HT1080 (cell line): ENCODE measurements around the gene RBM17. TPM values are rescaled to one million over a fixed set of nuclear protein-coding genes. Genes with fewer than 3 reads are reported as not detected.
"Not testable (repeated sequence)": the region's sequence is repeated elsewhere in the genome, so short reads cannot be mapped to it uniquely, and the experiment has no call there.

ENCODE experiments used
- DNase-seq: peaks from one replicate; pipeline ENCODE4 v3.0.0-alpha.2; 2015; ENCODE audit warnings: low read depth
- total RNA-seq: library from RNA; depleted of rRNA; stranded (reverse); fragments of >200 nt; shearing (Covaris generic); gene quantifications from 2 replicates; pipeline ENCODE4 v1.2.3, GENCODE V29; 2014

RBM17 gene
- total RNA-seq, 1 experiment from 2014 or later: 49.6 TPM

DNA sequence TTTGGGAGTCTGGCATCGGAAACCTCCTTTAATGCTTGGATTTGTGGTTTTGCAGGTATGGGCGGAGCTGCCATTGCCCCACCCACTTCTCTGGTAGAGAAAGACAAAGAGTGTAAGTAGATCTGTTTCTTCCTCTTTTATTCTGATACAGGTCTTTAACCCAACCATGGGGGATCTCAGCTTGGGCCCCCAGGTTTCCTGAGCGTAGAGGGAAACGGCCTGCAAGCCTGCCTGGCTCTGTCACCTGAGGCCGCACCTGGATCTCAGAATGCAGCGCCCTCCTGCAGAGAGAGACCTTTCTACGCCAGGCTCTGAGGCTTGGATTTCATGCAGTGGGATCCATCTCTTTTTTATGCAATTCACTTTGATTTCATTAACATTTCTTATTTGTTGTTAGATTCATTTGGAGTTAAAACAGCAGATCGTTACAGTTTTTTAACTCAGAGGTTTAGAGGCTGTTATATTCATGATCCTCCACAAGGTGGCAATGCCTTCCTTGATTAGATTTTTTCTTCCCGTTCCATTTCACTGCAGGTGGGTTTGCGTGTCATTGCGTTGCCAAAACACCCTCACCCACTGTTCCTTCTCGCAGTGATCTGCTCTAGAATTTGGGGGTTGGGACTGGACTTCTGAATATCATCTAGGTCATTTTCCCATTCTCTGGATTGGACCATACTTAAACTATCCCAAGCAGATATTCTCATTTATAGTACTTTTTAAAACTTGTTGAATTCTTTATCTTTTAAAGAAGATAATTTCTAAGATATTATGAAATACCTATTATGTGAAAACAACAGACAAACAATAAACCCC, 20.0 kb downstream of the RBM17 start:
- peak; percentile 49 for DNase-seq

GRCh38 chr10:6109444-6109775, 20.6 kb downstream of the RBM17 start:
- no peak for DNase-seq

GRCh38 chr10:6110136-6110535, 21.3 kb downstream of the RBM17 start:
- no peak for DNase-seq

GRCh38 chr10:6112893-6113292, 24.1 kb downstream of the RBM17 start:
- DNase-seq: no peak

GRCh38 chr10:6114299-6114698, 25.5 kb downstream of the RBM17 start:
- no peak for DNase-seq

DNA sequence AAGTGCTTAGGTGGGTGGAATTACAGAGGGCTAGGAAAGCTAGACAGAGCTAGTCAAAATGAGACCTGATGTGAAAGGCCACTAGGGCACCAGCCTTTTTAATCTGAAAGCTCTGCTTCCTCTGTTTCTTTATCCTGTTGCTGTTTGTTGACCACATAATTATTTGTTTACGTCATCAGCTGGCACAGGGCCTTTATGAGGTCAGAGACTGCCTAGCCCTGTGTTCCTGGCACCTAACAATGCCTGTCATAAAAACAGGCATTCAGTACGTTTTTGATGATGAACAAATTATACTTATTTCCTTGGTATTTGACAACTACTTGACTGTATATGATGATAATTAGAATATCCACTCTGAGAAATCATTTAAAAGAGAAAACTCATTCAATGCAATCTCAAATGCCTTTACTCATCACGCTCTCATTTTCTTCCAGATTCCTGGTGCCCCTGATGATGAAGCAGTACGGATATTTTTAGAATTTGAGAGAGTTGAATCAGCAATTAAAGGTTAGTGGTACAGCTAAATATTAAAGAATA, 26.0 kb downstream of the RBM17 start:
- DNase-seq: no peak

DNA sequence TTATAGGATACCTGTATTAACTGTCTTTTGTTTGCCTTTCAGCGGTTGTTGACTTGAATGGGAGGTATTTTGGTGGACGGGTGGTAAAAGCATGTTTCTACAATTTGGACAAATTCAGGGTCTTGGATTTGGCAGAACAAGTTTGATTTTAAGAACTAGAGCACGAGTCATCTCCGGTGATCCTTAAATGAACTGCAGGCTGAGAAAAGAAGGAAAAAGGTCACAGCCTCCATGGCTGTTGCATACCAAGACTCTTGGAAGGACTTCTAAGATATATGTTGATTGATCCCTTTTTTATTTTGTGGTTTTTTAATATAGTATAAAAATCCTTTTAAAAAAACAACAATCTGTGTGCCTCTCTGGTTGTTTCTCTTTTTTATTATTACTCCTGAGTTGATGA, 26.6 kb downstream of the RBM17 start:
- no peak for DNase-seq

DNA sequence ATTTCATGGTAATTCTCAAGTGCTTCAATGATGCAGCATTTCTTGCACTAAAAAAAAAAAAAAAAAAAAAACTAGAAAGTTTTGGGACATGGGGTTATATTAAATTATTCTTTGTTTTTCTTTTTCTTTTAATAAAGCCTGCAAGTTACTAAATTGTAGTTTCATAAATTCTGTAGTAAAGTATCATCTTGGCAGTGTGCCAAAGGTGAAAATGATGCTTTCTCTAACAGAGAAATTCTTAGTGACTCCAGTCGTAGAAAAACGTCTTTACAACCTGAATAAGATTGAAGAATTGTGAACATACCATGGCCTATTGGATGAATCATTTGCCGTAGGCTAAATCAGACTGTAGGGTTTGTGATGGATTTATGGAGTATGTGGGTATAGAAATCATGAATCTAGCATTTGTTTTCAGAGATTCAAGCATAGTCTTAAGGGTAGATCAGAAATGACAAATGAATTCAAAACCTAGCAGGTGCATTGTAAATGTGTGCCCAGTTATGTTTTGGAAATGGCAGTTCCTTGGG, 27.1 kb downstream of the RBM17 start:
- no peak for DNase-seq

DNA sequence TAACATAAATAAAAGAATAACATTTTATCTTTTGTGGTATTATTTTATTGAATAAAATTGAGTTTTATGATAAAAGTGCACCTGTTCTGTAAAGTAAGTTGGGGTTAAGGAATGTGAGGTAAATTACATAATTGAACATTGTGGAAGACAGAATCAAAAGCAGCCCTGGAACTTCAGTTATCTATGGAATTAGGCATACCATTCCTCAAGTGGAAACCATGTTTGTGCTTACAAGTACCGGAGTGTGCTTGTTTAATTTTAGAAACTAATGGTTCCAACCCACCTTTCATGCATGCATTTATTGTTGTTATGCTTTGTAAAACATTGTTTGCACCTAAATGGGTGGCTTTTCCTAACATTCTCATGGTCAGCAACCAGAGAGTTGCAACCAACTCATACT, 28.0 kb downstream of the RBM17 start:
- DNase-seq: no peak

DNA sequence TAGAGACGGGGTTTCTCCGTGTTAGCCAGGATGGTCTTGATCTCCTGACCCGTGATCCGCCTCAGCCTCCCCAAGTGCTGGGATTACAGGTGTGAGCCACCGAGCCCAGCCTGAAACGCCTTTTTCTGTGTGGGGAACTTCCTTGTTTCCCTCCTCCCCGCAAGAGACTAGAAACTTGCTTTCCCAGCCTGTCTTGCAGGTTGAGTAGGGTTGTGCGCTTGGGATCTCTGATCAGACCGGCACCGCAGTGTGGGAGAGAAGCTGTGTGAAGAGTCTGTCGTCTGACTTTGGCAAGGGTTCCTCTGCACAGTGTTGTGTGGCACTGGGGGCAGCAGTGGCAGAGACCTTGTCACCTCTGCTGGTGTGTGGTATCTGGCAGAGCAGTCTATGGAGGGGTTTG, 28.9 kb downstream of the RBM17 start:
- no peak for DNase-seq

- DNase-seq: no peak
Observed at GRCh38 chr10:6119423-6119822, 30.6 kb downstream of the RBM17 start.

GRCh38 chr10:6119962-6120361, 31.1 kb downstream of the RBM17 start:
- no peak for DNase-seq

- DNase-seq: no peak
Observed at GRCh38 chr10:6120691-6121090, 31.9 kb downstream of the RBM17 start.

DNA sequence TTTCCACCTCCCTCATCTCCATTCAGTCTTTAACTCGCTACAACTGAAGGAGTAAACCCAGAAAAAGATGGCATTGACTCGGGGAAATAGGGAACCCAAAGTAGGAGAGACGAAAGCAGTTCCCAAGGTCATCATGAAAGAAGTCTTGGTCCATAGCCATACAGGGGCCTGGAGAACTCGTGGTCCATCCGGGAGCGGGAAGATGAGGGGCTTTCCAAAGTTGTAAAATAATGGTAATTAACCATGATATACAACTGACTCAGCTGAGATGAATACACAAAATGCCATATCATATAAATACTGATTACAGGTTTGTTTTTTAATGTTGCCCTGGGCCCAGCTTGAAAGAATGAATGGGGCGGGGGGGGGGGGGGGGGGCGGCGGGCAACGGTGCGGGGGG, 32.3 kb downstream of the RBM17 start:
- no peak for DNase-seq

DNA sequence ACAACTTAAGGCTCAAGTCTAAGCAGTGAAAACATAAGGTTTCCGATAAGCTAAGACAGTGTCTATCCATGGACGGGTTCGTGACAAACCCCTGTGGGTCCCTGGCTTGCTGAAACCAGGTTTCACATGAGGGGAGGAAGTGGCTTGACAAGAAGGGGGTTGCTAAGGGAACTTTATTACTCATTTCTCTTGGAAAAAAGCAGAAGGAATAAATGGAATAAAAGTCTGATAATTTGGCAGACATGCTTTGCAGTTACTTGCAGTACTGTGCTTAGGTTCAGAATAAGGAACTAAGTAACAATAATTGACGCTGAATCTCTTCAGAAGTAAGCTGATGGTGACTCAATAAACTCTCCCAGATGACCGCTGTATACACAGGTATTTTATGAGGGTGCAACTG, 34.7 kb downstream of the RBM17 start:
- peak; percentile 19 for DNase-seq

DNA sequence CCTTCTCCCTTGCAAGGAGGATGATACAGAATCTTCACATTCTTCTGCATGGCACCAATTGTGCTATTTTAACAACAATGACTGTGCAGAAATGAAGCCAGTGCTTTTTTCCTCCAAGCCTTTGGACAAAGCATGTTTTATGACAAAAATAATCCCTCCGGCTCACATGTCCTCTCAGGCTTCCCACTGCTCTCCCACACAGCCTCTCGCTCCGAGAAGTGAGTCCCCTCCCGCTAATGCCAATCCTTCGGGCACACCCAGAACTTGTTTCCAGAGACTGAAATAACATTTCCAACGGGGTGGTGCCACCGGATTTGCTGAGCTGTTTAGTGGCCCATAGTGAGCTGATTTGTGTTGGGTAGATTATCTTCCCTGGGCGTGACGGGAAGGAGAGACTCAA, 35.8 kb downstream of the RBM17 start:
- DNase-seq: no peak

- DNase-seq: not testable (repeated sequence)
Observed at GRCh38 chr10:6127461-6127860, 38.6 kb downstream of the RBM17 start.

GRCh38 chr10:6128087-6128486, 39.3 kb downstream of the RBM17 start:
- no peak for DNase-seq

- peak; percentile 62 for DNase-seq
Observed at GRCh38 chr10:6128591-6129251, 39.9 kb downstream of the RBM17 start.

- no peak for DNase-seq
Observed at GRCh38 chr10:6130848-6131470, 42.1 kb downstream of the RBM17 start.

GRCh38 chr10:6133331-6134098, 44.7 kb downstream of the RBM17 start:
- DNase-seq: no peak
